WERI-Rb-1 (cell line): Measurements from ENCODE around the gene NDFIP1.

Experiments used
- DNase-seq: peaks from one replicate; pipeline ENCODE4 v3.0.0-alpha.2; 2020
- H3K27ac ChIP-seq: fragments of 250-450 bp; sonication (Bioruptor Pico); 2 replicates; pipeline ENCODE4 v1.5.1; 2020; ENCODE audit warnings: mild to moderate bottlenecking, moderate library complexity
- H3K27me3 ChIP-seq: fragments of 250-450 bp; sonication (Bioruptor Pico); 2 replicates; pipeline ENCODE4 v1.5.1; 2021; ENCODE audit warnings: mild to moderate bottlenecking, low read depth, moderate library complexity; ENCODE audit not compliant: insufficient read depth, severe bottlenecking
- H3K36me3 ChIP-seq: fragments of 250-450 bp; sonication (Bioruptor Pico); 2 replicates; pipeline ENCODE4 v1.5.1; 2020; ENCODE audit warnings: mild to moderate bottlenecking, moderate library complexity
- H3K4me3 ChIP-seq: 2 replicates; pipeline ENCODE4 v1.5.1; 2011; ENCODE audit warnings: low read depth, mild to moderate bottlenecking, control low read depth, low read length
- H3K9me3 ChIP-seq: fragments of 250-450 bp; sonication (Bioruptor Pico); 2 replicates; pipeline ENCODE4 v1.5.1; 2021; ENCODE audit warnings: mild to moderate bottlenecking, moderate library complexity; ENCODE audit not compliant: severe bottlenecking
- TF ChIP-seq, protein P1 (sequence below): IDR thresholded peaks from 2 replicates; pipeline ENCODE4 v1.5.1; 2011; ENCODE audit warnings: low read depth, mild to moderate bottlenecking, control low read depth, inconsistent platforms, low read length

NDFIP1 gene

DNA sequence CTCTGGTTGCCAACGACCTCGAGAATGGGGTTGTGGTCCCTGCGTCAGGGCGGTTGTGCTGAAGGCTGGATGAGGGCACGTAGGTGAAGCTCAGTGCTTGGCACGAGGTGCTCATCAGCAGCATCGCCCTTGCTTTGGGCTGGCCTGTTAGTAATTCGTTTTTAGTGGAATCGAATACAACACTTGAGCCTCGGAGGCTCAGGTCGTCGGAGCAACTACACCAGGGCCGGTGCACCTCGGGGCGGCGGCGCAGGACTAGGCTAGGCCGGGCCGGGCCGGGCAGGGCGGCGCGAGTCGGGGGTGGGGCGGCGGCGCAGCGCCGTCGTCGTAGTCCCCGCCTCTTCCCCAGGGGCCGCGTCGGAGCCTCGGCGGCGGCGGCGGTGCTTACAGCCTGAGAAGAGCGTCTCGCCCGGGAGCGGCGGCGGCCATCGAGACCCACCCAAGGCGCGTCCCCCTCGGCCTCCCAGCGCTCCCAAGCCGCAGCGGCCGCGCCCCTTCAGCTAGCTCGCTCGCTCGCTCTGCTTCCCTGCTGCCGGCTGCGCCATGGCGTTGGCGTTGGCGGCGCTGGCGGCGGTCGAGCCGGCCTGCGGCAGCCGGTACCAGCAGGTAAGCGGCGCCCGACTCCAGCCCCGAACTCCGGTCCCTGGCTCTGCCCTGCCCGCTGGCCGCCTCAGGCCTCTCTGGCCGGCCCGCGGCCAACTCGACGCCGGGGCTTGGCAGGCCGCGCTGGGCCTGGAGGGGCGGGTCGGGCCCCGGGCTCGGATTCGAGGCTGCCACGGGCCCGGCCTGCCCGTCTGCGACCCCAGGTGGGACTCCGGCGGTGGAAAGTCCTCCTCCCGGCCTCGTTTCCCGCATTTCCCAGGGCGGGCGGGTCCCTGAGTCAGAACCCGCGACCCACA lies at the start of gene NDFIP1:
NDFIP1 (plus strand) TSS at position 348 of the 899 bp plus-strand sequence; CDS start at position 544, 196 bp downstream.
- peak within 1 kb of the TSS; percentile 91 for H3K27ac ChIP-seq
- H3K27me3 ChIP-seq, result no peaks in the 10 kb centered on the region
- peak; percentile 83 for DNase-seq
- peaks cover 2% of the 10 kb centered on the region for H3K9me3 ChIP-seq
- H3K4me3 ChIP-seq, result peak within 1 kb of the TSS; percentile 98
- TF ChIP-seq, protein P1, sequence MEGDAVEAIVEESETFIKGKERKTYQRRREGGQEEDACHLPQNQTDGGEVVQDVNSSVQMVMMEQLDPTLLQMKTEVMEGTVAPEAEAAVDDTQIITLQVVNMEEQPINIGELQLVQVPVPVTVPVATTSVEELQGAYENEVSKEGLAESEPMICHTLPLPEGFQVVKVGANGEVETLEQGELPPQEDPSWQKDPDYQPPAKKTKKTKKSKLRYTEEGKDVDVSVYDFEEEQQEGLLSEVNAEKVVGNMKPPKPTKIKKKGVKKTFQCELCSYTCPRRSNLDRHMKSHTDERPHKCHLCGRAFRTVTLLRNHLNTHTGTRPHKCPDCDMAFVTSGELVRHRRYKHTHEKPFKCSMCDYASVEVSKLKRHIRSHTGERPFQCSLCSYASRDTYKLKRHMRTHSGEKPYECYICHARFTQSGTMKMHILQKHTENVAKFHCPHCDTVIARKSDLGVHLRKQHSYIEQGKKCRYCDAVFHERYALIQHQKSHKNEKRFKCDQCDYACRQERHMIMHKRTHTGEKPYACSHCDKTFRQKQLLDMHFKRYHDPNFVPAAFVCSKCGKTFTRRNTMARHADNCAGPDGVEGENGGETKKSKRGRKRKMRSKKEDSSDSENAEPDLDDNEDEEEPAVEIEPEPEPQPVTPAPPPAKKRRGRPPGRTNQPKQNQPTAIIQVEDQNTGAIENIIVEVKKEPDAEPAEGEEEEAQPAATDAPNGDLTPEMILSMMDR, result no peak
- peaks cover 7% of the 10 kb centered on the region for H3K36me3 ChIP-seq

DNA sequence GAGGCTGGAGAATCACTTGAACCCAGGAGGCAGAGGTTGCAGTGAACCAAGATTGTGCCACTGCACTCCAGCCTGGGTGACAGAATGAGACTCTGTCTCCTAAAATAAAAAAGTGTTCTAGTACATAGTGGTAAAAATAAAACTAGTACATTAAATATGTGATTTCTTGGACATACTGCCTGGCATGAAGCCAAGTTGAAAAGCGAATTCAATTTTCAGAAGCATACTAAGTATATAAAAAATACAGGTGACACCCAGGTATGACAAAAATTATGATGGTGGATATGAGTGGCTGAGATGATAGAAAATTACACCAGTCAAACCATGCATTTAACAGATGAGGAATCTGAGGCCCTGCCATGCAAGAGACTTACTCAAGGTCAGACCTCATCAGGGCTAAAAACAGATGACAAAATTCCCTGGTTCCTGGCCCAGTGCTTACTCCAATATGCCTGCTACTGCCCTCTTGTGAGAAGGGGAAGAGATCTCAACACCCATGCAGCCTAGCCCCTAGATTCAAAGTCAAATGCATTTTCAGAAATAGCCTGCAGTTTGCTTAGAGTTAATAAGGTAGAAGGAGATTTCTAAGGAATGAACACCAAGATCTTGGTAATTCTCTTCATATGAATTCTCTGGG lies 49.2 kb upstream of the NDFIP1 start:
- no peak for DNase-seq
- Histone ChIP-seq H3K27me3 (no peaks in the 10 kb centered on the region), H3K36me3 (no peaks in the 10 kb centered on the region), H3K27ac (no peak overlapping the region), H3K4me3 (no peak overlapping the region), H3K9me3 (no peaks in the 10 kb centered on the region)
- TF ChIP-seq, protein P1, result peak; percentile 27; the same call in 1 of the 2 replicates

GRCh38 chr5:142063376-142063775 lies 45.2 kb upstream of the NDFIP1 start:
- no peaks in the 10 kb centered on the region for H3K9me3 ChIP-seq
- no peaks in the 10 kb centered on the region for H3K36me3 ChIP-seq
- H3K27me3 ChIP-seq, result no peaks in the 10 kb centered on the region
- TF ChIP-seq, protein P1, result no peak
- no peak overlapping the region for H3K27ac ChIP-seq
- H3K4me3 ChIP-seq, result no peak overlapping the region
- no peak for DNase-seq

GRCh38 chr5:142063878-142064331 lies 44.7 kb upstream of the NDFIP1 start:
- no peaks in the 10 kb centered on the region for H3K9me3 ChIP-seq
- no peak overlapping the region for H3K27ac ChIP-seq
- TF ChIP-seq, protein P1, result no peak
- H3K27me3 ChIP-seq, result no peaks in the 10 kb centered on the region
- no peaks in the 10 kb centered on the region for H3K36me3 ChIP-seq
- no peak for DNase-seq
- H3K4me3 ChIP-seq, result no peak overlapping the region

DNA sequence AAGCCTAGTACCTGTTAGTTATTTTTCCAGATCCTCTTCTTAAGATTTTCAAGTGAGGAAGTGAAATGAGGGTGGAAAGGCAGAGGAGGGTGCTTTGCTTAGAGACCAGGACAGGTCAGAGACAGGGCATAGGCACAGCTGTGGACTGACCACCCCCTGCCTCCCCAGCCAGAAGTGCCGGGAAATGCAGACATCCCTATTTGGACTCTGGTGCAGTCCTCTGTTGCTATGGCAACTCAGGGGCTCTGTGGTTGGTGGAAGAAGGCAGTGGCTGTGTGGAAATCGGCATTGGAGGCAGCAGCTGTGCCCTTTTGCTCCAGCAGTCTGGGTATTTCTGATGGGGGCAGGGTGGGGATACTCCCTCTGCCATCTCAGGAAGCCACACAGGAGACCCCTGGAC lies 43.3 kb upstream of the NDFIP1 start:
- H3K4me3 ChIP-seq, result no peak overlapping the region

More for the DNA sequence above, 43.3 kb upstream of the NDFIP1 start:
- H3K36me3 ChIP-seq, result no peaks in the 10 kb centered on the region
- DNase-seq, result no peak
- no peaks in the 10 kb centered on the region for H3K27me3 ChIP-seq
- no peak overlapping the region for H3K27ac ChIP-seq
- H3K9me3 ChIP-seq, result no peaks in the 10 kb centered on the region
- TF ChIP-seq, protein P1, result no peak
